Colonic mucosa (tissue), 4 donors: ENCODE data around the gene BZW1. TPM values are rescaled to one million over a fixed set of nuclear protein-coding genes. Genes with fewer than 3 reads are reported as not detected.

ENCODE experiments used
- DNase-seq: peaks from one replicate; pipeline ENCODE4 v3.0.0-alpha.2; 2020
- H3K27ac ChIP-seq: fragments of 200-600 bp; one replicate; pipeline ENCODE4 v1.8.0; 2021
- H3K27me3 ChIP-seq: fragments of 200-600 bp; one replicate; pipeline ENCODE4 v1.8.0; 2021
- H3K36me3 ChIP-seq: fragments of 200-600 bp; one replicate; pipeline ENCODE4 v1.8.0; 2021
- H3K4me1 ChIP-seq: fragments of 200-600 bp; one replicate; pipeline ENCODE4 v1.8.0; 2021; ENCODE audit warnings: mild to moderate bottlenecking
- H3K4me3 ChIP-seq: fragments of 200-600 bp; one replicate; pipeline ENCODE4 v1.8.0; 2021
- H3K9ac ChIP-seq, 2 donors: one replicate each; pipeline ENCODE4 v1.7.0; 2013; ENCODE audit warnings: control low read depth in 2 of 2, low read depth in 2 of 2, low read length in 2 of 2
- H3K9me3 ChIP-seq: fragments of 200-600 bp; one replicate; pipeline ENCODE4 v1.8.0; 2021
- intact Hi-C: fragments of 100-400 bp; cut with DNase I; formaldehyde crosslinking; loops from one replicate; pipeline ENCODE4 v1.14.1; 2022
- total RNA-seq, 2 donors: library from RNA; stranded (reverse); fragmentation: NEBNext Ultra II Directional in 1 of 2; extraction: Animal tissue kit (Norgen Biotek cat#: 25700) in 1 of 2; gene quantifications; one replicate each; pipeline ENCODE4 v1.2.1, GENCODE V29; 2021
- TF ChIP-seq, protein P1 (sequence below): fragments of 200-600 bp; IDR thresholded peaks from one replicate; pipeline ENCODE4 v1.8.0; 2022; ENCODE audit warnings: antibody characterized with exemption, mild to moderate bottlenecking
- donor health status: healthy.
- donor health status: DM: no; HTN: no; CAD: no.
- donor health status: DM: no; HTN: no; CAD: no.

Gene BZW1
- total RNA-seq, 2 donors from 2014 or later: 253 to 257 TPM

DNA sequence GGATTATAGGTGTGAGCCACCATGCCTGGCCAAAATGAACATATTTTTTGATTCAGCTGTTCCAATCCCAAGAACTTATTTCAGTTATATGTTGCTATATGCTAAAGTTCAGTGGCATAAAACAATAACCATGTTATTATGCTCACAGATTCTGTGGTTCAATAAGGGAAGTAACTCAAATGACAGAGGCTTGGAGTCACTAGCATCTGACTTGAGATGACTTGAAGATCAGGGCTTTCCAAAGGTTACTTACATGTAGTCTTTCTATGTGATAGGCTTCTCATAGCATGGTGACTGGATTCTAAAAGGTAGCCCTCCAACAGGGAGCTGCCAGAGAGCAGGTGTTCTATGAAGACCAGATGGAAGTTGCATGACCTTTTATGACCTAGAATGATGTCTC lies 35.6 kb downstream of the BZW1 start:
- DNase-seq: no peak
- no peak overlapping the region for H3K27ac ChIP-seq
- intact Hi-C loops: no loop called here
- no peaks in the 10 kb centered on the region for H3K27me3 ChIP-seq
- peaks cover 7% of the 10 kb centered on the region for H3K36me3 ChIP-seq
- no peaks in the 10 kb centered on the region for H3K4me1 ChIP-seq
- no peaks in the 10 kb centered on the region for H3K9me3 ChIP-seq
- no peak overlapping the region for H3K9ac ChIP-seq
- TF ChIP-seq, protein P1, sequence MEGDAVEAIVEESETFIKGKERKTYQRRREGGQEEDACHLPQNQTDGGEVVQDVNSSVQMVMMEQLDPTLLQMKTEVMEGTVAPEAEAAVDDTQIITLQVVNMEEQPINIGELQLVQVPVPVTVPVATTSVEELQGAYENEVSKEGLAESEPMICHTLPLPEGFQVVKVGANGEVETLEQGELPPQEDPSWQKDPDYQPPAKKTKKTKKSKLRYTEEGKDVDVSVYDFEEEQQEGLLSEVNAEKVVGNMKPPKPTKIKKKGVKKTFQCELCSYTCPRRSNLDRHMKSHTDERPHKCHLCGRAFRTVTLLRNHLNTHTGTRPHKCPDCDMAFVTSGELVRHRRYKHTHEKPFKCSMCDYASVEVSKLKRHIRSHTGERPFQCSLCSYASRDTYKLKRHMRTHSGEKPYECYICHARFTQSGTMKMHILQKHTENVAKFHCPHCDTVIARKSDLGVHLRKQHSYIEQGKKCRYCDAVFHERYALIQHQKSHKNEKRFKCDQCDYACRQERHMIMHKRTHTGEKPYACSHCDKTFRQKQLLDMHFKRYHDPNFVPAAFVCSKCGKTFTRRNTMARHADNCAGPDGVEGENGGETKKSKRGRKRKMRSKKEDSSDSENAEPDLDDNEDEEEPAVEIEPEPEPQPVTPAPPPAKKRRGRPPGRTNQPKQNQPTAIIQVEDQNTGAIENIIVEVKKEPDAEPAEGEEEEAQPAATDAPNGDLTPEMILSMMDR: no peak
- no peak overlapping the region for H3K4me3 ChIP-seq

DNA sequence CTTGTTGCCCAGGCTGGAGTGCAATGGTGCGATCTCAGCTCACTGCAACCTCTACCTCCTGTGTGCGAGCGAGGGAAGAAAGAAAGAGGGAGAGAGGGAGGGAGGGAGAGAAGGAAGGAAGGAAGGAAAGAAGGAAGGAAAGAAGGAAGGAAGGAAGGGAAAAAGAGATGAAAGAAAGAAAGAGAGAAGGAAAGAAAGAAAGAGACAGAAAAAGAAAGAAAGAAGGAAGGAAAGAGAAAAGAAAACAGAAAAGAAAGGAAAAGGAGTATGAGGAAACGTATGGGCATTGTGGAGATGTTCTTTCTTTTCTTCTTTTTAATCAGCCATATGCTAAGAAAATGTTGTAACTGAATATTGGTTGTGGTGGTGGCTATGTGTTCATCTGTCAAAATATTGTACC lies 36.2 kb downstream of the BZW1 start:
- Histone ChIP-seq H3K4me1 (no peaks in the 10 kb centered on the region), H3K4me3 (no peak overlapping the region), H3K27ac (no peak overlapping the region), H3K9me3 (no peaks in the 10 kb centered on the region), H3K9ac (no peak overlapping the region), H3K36me3 (peaks cover 8% of the 10 kb centered on the region), H3K27me3 (no peaks in the 10 kb centered on the region)
- no peak for DNase-seq
- TF ChIP-seq, protein P1: no peak
- intact Hi-C loops: no loop called here

DNA sequence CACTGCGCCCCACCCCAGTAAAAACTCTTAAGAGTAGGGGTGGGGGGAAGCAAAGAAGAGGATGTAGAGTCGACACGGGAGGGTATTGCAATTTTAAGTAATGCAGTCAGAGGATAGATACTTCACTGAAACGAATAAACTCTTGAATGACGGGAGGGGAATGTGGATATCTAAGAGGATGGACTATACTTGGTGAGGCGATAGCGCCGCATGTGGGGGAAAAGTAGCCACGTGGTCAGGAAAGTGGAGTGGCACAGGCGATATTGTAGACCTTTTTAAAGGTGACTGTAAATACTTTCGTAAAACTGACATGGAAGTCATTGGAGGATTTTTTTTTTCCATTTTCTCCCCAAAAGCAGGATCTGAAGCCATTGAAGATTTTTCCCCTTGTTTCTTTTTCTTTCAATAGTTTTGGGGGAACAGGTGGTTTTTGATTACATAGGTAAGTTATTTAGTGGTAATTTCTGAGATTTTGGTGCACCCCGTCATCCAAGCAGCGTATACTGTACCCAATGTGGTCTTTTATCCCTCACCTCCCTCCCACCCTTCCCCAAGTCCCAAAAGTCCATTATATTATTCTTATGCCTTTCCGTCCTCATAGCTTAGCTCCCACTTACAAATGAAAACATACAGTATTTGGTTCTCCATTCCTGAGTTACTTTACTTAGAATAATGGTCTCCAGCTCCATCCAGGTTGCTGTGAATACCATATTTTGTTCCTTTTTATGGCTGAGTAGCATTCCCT lies 39.0 kb downstream of the BZW1 start:
- intact Hi-C loops: no loop called here
- Histone ChIP-seq H3K9me3 (no peaks in the 10 kb centered on the region), H3K9ac (no peak overlapping the region), H3K4me1 (no peaks in the 10 kb centered on the region), H3K4me3 (no peak overlapping the region), H3K27me3 (no peaks in the 10 kb centered on the region), H3K27ac (no peak overlapping the region), H3K36me3 (peaks cover 33% of the 10 kb centered on the region)
- DNase-seq: no peak
- TF ChIP-seq, protein P1: no peak

DNA sequence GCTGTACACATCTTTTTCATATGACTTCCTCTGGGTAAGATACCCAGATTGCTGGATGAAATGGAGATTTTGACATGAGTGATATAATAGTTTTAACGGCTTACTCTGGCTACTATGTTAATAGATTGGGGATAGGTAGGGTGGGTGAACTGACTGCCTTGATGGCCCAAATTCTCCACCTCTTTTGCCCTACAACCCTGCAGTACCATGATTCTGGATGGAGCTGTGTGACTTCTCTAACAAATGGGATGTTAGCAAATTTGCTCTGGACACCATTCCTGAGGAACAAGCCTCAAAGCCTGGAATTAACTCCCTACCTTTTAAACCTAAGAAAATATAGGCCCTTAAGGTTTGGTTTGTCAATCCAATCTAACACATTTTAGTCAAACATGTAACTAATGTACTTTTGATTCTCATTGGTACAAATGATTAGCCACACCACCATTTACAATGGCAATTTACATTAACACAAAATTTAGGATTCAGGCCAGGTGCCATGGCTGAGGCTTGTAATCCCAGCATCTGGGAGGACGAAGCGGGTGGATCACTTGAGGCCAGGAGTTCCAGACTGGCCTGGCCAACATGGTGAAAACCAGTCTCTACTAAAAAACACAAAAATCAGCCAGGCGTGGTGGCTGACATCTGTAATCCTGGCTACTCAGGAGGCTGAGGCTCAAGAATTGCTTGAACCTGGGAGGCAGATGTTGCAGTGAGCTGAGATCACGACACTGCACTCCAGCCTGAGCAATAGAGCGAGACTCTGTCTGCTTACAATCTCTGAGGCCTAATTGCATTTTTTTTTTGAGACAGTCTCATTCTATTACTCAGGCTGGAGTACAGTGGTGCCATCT lies 39.9 kb downstream of the BZW1 start:
- TF ChIP-seq, protein P1: no peak
- H3K27ac ChIP-seq: no peak overlapping the region
- H3K27me3 ChIP-seq: no peaks in the 10 kb centered on the region
- peaks cover 41% of the 10 kb centered on the region for H3K36me3 ChIP-seq
- no peaks in the 10 kb centered on the region for H3K9me3 ChIP-seq
- no peak overlapping the region for H3K4me3 ChIP-seq
- intact Hi-C loops: no loop called here
- DNase-seq: no peak
- no peaks in the 10 kb centered on the region for H3K4me1 ChIP-seq
- H3K9ac ChIP-seq: no peak overlapping the region

DNA sequence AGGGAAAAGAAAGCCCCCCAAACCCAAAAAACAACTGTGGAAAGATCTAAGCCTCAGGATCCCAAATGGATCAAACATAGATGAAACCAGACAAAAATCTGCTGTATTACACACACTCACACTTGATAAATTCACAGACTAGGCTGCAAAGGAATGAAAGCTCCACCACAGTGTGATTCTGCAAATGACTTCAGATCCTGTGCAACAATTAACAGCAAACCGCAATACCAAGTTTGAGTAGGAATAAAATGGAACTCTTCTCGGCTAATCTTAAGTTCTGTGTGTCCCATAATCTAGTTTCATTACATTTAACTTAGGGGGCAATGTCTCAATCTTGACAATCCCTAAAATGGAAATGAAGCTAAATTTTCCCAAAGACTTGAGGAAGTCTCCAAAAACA lies 40.9 kb downstream of the BZW1 start:
- Histone ChIP-seq H3K27me3 (no peaks in the 10 kb centered on the region), H3K9me3 (no peaks in the 10 kb centered on the region), H3K36me3 (peaks cover 51% of the 10 kb centered on the region), H3K9ac (no peak overlapping the region), H3K27ac (no peak overlapping the region), H3K4me1 (no peaks in the 10 kb centered on the region), H3K4me3 (no peak overlapping the region)
- DNase-seq: no peak
- intact Hi-C loops: no loop called here
- TF ChIP-seq, protein P1: no peak
